C4-2B (cell line): ENCODE measurements around the gene COL13A1.

Experiments
- CTCF ChIP-seq: fragments of 450-650 bp; conservative IDR thresholded peaks from 2 replicates; pipeline ENCODE4 v1.5.1; 2017; ENCODE audit warnings: mild to moderate bottlenecking
- ZFX ChIP-seq: fragments of 450-650 bp; IDR thresholded peaks from 2 replicates; pipeline ENCODE4 v1.6.1; 2017

DNA sequence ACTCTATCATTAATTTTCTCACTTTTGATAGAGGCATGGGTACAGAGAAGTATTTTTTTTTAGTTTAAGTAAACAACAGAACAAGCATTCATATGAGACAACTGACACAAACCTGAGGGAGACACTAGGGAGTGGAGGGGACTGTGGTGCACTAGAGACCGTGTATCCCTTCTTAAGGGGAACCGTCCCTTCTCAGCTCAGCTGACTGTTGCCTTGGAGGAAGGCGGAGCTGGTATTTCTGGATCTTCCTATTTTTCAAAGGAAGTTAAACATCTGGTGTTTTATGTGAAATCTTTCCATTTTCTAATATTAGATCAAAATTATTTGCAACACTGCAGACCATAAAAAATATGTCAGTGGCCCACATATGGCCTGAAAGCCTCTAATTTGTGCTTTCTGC, 137.4 kb downstream of the COL13A1 start:
- TF ChIP-seq CTCF, result no peak
- no peak for TF ChIP-seq ZFX
